Astrocyte (in vitro differentiated cells and primary cell): ENCODE data around the gene CLPSL1.

ENCODE experiments used
- EZH2 ChIP-seq: IDR thresholded peaks from 2 replicates; pipeline ENCODE4 v1.6.1; 2012; ENCODE audit warnings: mild to moderate bottlenecking, low read length, inconsistent platforms; ENCODE audit not compliant: insufficient read depth
- TF ChIP-seq, protein P1 (sequence below): IDR thresholded peaks from 2 replicates; pipeline ENCODE4 v1.5.1; 2011; ENCODE audit warnings: low read depth, mild to moderate bottlenecking, inconsistent platforms, low read length, moderate library complexity; ENCODE audit not compliant: insufficient read depth

DNA sequence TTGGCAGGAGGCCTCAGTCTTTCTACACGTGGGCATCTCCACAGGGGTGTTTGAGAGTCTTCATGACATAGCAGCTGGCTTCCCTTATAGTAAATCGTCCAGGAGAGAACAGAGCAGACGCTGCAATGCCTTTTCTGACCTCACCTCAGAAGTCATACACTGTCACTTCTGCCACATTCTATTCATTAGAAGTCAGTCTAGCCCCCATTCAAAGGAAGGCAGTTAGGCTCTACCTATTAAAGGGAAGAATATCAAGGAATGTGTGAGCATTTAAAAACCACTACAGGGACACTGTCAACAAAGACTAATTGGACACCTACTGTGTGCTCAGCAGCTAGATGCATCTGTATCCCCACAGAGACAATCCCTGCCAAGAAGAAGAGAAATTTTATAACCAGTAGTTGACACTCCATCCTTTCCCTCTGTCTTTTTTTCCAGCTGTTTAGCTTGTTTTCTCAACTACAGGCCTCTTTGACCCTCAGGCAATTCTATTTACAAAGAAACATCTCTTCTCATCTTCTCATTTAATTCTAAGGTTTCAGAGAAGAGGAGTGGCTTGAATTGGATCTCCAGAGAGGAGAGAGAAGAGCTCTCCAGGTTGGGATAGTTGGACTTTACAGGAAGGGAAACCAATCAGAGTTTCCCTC, 25.4 kb upstream of the CLPSL1 start:
- no peak for TF ChIP-seq EZH2
- TF ChIP-seq, protein P1, sequence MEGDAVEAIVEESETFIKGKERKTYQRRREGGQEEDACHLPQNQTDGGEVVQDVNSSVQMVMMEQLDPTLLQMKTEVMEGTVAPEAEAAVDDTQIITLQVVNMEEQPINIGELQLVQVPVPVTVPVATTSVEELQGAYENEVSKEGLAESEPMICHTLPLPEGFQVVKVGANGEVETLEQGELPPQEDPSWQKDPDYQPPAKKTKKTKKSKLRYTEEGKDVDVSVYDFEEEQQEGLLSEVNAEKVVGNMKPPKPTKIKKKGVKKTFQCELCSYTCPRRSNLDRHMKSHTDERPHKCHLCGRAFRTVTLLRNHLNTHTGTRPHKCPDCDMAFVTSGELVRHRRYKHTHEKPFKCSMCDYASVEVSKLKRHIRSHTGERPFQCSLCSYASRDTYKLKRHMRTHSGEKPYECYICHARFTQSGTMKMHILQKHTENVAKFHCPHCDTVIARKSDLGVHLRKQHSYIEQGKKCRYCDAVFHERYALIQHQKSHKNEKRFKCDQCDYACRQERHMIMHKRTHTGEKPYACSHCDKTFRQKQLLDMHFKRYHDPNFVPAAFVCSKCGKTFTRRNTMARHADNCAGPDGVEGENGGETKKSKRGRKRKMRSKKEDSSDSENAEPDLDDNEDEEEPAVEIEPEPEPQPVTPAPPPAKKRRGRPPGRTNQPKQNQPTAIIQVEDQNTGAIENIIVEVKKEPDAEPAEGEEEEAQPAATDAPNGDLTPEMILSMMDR: no peak
